SKM-1 (cell line): ENCODE results near the gene KRTAP10-5.
"Not testable (repeated sequence)": the region's sequence is repeated elsewhere in the genome, so short reads cannot be mapped to it uniquely, and the experiment has no call there.

ENCODE experiments used
- DNase-seq: peaks from one replicate; lab custom pipeline; 2025; ENCODE audit not compliant: unreplicated experiment; lab: John Stamatoyannopoulos, UW

Gene KRTAP10-5

DNA sequence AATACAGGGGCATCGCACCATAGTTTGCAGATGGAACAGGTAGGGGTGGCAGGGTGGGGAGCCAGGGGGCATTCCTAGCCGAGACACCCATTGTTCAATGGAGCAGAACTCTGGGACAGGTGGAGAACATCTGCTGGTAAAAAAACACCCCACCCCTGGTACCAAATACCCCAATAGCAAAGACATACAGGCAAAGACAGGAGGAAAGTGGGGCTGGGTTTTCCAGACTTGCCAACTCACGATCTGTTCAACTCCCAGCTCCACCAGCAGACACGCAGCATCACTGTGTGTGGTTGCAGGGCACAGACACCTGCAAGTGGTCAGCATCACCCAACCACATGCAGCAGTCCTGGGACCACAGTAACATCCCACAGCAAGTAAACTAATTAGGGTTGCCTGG, 31.1 kb upstream of the KRTAP10-5 start:
- no peak for DNase-seq

GRCh38 chr21:44610157-44610843, 29.9 kb upstream of the KRTAP10-5 start:
- not testable (repeated sequence) for DNase-seq

DNA sequence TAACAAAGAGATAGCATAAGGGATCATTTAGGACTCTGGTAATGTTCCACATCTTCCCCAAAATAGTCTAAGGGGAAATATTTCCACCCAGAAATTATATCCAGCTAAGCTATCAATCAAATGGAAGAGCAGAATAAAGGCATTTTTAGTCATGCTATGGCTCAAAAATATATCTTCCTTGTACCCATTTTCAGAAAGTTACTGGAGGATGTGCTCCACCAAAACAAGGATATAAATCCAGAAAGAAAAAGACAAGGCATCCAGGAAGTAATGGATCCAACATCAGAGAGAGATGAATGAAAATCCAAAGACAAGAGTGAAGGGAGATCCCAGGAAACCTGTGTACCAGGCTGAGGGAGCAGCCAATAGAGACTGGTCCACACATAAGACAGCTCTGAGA, 28.8 kb upstream of the KRTAP10-5 start:
- no peak for DNase-seq

DNA sequence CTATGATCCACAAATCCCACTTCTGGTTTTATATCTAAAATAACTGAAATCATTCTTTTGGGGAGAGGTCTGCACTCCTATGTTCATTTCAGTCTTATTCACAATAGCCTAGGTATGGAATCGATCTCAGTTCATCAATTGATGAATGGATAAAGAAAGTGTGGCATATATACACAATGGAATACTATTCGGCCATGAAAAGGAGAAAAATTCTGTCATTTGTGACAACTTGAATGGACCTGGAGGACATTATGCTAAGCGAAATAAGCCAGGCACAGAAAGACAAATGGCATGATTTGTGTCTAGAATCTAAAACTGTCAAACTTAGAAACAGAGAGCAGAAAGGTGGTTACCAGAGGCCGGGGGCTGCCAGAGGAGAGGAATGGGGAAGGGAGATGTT, 26.1 kb upstream of the KRTAP10-5 start:
- no peak for DNase-seq

GRCh38 chr21:44603911-44604310, 23.5 kb upstream of the KRTAP10-5 start:
- DNase-seq = no peak

GRCh38 chr21:44603109-44603875, 22.9 kb upstream of the KRTAP10-5 start:
- no peak for DNase-seq

DNA sequence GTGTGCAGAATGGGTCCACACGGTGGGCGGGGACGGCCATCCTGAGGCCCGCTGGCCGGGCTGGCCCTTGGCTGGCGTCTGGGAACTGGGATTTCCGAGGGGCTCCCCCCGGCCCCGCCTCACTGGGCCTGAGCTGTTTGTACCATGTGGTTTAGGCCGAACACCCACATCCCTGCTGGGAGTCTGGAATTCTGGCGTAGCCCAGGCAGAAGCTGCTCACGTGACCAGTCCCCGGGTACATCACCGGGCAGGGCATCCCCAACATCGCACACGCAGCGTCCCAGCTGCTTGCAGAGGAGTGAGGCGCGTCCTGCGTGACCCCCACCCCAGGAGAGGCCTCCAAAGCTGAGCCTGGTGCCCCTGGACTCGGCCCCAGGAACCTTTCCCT, 22.1 kb upstream of the KRTAP10-5 start:
- no peak for DNase-seq

DNA sequence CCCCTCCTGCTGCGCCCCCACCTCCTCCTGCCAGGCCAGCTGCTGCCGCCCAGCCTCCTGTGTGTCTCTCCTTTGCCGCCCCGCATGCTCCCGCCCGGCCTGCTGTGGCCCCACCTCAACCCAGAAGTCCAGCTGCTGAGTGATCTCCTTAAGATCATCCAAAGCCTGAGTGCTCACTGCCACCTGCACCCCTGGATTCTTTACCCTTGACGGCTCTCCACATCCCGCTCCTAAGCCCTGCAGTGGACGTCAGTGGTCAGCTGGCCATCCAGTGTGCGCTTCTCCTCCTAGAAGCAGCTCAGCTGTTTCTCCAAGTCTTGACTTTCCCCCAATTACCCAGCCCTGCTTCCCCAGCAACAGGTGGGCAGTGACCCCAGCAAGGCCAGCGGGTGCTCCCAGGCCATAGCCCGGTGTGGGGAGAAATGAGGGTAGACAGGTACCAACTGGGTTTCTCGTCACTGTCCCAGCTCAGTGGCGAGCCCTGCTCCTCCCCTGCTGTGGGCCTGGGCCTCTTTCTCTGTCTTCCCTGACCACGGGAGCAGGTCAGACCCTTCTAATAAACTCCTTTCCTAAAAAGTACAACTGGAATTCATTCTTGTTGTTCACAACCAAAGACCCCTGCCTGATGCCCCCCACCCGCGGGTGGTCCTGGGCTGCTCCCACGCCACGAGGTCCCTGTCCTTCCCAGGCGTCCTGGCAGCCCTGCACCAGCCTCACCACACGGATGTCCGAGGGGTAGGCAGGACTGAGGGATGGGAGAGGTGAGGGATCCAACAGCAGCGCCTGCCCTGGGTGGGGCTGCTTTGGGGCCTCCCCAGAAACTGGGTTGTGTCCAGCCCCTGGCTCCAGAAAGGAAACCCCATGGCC, 21.4 kb upstream of the KRTAP10-5 start:
- DNase-seq = no peak

DNA sequence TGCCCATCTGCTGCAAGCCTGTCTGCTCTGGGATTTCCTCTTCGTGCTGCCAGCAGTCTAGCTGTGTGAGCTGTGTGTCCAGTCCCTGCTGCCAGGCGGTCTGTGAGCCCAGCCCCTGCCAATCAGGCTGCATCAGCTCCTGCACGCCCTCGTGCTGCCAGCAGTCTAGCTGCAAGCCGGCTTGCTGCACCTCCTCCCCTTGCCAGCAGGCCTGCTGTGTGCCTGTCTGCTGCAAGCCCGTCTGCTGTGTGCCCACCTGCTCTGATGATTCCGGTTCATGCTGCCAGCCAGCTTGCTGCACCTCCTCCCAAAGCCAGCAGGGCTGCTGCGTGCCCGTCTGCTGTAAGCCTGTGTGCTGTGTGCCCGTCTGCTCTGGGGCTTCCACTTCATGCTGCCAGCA, 20.7 kb upstream of the KRTAP10-5 start:
- DNase-seq = not testable (repeated sequence)

DNA sequence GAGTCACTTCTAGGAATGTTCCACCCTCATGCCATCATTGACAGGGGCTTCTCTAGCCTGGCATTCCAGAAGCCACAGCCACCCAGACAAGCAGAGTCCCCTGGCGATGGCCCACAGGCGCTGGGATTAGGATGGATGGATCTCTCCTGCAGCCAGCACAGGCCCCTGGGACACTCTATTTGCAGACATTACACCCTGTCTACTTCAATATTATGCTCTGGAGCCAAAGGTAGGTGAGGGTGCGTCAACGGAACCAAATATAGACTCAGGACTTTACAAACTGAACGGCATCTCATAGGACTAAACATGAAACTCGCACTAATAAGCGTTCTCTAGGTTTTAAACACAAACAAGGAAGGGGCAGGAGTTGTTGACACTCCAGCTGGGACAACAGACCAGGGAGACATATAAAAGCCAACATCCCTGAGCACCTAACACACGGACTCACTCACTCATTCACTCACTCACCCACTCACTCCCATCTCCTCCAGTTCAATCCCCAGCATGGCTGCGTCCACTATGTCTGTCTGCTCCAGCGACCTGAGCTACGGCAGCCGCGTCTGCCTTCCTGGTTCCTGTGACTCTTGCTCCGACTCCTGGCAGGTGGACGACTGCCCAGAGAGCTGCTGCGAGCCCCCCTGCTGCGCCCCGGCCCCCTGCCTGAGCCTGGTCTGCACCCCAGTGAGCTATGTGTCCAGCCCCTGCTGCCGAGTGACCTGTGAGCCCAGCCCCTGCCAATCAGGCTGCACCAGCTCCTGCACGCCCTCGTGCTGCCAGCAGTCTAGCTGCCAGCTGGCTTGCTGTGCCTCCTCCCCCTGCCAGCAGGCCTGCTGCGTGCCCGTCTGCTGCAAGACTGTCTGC, 19.9 kb upstream of the KRTAP10-5 start, which contains the start of gene KRTAP10-7:
KRTAP10-7 (plus strand) TSS at position 480 of the 861 bp plus-strand sequence; CDS start at position 505, 25 bp downstream.
- not testable (repeated sequence) for DNase-seq

- DNase-seq = no peak
Observed at GRCh38 chr21:44599264-44600029, 19.0 kb upstream of the KRTAP10-5 start.

GRCh38 chr21:44598061-44598460, 17.7 kb upstream of the KRTAP10-5 start:
- DNase-seq = no peak

- DNase-seq = no peak
Observed at GRCh38 chr21:44596068-44596725, 15.8 kb upstream of the KRTAP10-5 start.

DNA sequence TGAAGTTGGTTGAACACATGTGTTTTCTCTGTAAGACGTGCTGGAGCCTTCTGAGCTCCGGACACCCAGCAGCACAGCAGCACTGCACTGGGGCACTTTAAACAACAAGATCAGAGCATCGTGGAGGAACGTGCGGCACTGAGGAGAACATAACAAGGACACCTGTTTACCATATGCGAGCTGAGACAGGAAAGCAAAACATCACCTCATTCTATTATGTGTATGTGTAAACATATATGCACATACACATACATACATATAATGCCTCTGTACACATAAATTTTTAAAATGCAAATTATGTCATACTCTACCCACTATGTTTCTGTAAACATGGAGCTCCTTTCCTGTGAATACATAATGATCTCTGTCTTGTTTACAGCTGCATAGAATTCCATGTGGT, 15.1 kb upstream of the KRTAP10-5 start:
- DNase-seq = no peak

- DNase-seq = no peak
Observed at GRCh38 chr21:44594406-44594916, 14.1 kb upstream of the KRTAP10-5 start.

- DNase-seq = no peak
Observed at GRCh38 chr21:44593598-44594405, 13.4 kb upstream of the KRTAP10-5 start.

DNA sequence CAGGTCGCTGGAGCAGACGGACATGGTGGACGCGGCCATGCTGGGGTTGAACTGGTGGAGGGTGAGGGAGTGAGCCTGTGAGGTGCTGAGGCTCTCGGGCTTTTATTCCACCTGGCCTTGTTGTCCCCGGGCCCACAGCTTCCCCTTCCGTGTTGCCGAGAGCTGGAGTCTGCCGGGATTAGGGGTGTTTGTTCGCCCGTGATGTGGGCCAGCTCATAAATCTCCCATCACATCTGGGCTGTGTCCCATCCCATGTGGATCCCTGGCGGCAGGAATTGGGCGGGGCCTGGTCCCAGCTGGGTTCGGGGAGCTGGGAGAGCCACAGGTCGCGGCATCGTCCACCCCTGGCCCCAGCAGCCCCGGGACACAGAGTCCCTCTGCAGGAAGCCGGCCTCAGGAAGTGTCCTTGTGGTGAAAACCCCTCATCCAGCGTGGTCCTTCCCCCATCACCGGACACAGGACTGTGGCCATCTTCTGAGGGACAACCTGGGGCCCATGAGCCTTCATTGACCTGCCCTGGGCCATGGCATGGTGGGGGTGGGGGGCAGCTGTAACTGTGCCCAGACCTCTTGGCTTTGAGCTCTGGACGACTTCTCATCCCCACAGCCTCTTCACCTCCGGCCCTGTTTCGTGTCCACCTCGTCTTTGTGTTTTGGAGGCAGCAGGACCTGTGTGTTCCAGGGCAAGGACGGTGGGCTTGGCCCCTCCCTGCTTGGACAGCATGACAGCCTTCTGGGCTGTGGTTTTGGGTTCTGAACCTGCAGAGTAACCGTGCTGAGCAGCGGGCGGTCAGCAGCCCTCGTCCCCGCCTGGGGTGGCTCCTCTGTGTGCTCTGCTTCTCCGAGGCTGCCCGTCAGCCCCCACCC, 12.3 kb upstream of the KRTAP10-5 start, which contains the start of gene KRTAP10-6:
KRTAP10-6 (minus strand) TSS at position 60 of the 866 bp plus-strand sequence; CDS start at position 39, 21 bp downstream.
- DNase-seq = no peak
